ENCODE measurements around the gene LRBA. TPM values are rescaled to one million over a fixed set of nuclear protein-coding genes. Genes with fewer than 3 reads are reported as not detected.

Gene LRBA
- total and polyA plus RNA-seq, 2 of the 4 experiments (the other 2 are of a cell fraction), result 10.2 to 51.6 TPM

DNA sequence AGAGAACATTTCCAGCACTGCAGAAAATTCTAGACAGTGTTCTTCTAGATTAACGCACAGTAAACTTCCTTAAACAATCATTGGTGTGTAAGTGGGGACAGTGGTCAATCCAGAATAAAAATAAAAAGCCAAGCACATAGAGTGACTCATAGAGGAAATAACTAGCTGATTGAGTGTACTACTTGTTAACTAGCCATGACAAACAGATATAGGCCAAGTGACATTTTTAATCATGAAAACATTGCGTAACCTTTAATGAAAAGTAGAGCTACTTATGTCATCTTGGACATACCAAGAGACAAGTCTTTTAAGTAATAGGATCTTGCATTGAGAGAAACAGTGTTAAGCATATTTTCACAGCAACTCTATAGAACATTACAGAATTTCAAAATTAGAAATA lies 667.0 kb downstream of the LRBA start:
- no peak overlapping the region for H3K23ac ChIP-seq (ENCODE audit: low read depth, low read length)
- H3K18ac ChIP-seq (ENCODE audit: low read depth, low read length), result no peak overlapping the region
- H3K9ac ChIP-seq (ENCODE audit: low read depth, low read length), result no peak overlapping the region
- H4K91ac ChIP-seq (ENCODE audit: insufficient read depth, low read depth, low read length), result no peak overlapping the region
- H3K9me3 ChIP-seq (ENCODE audit: control insufficient read depth, insufficient read depth, low read length), result no peaks in the 10 kb centered on the region
- no peak overlapping the region for H3K4ac ChIP-seq (ENCODE audit: low read depth, low read length)
- POLR2A ChIA-PET (ENCODE audit: unreplicated experiment), result no interaction called here
- H3K56ac ChIP-seq (ENCODE audit: extremely low read depth, insufficient read depth, low read length), result no peak overlapping the region
- H3K27me3 ChIP-seq (ENCODE audit: control insufficient read depth, insufficient read depth, low read length), result no peaks in the 10 kb centered on the region
- no CpG with 5 or more reads among the region's 2 CpGs for whole genome bisulfite sequencing, 2 experiments (ENCODE audit: extremely low coverage in 2 of 2, insufficient read length in 1 of 2)
- TF ChIP-seq RAD21 (IDR thresholded peaks at IDR 0.05; ENCODE audit: low read length) (no peak), FOS (IDR thresholded peaks at IDR 0.05; ENCODE audit: low read depth, low read length) (no peak), CEBPB (IDR thresholded peaks at IDR 0.05; ENCODE audit: low read depth, low read length) (peak; percentile 98)
- TF ChIP-seq, protein P1, sequence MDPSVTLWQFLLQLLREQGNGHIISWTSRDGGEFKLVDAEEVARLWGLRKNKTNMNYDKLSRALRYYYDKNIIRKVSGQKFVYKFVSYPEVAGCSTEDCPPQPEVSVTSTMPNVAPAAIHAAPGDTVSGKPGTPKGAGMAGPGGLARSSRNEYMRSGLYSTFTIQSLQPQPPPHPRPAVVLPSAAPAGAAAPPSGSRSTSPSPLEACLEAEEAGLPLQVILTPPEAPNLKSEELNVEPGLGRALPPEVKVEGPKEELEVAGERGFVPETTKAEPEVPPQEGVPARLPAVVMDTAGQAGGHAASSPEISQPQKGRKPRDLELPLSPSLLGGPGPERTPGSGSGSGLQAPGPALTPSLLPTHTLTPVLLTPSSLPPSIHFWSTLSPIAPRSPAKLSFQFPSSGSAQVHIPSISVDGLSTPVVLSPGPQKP (IDR thresholded peaks at IDR 0.05; ENCODE audit: borderline replicate concordance, low read depth, low read length), result no peak
- TF ChIP-seq, protein P2, sequence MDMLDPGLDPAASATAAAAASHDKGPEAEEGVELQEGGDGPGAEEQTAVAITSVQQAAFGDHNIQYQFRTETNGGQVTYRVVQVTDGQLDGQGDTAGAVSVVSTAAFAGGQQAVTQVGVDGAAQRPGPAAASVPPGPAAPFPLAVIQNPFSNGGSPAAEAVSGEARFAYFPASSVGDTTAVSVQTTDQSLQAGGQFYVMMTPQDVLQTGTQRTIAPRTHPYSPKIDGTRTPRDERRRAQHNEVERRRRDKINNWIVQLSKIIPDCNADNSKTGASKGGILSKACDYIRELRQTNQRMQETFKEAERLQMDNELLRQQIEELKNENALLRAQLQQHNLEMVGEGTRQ (IDR thresholded peaks at IDR 0.05; ENCODE audit: low read depth, low read length), result no peak
- no peak overlapping the region for H4K8ac ChIP-seq (ENCODE audit: low read depth in 2 of 2, low read length in 2 of 2)
- no peak overlapping the region for H2AK5ac ChIP-seq (ENCODE audit: low read depth, low read length)
- no peak overlapping the region for H2BK15ac ChIP-seq (ENCODE audit: low read depth, low read length)
- dilution Hi-C loops (cut with HindIII; ENCODE audit: low sequenced_read_pairs, unreplicated experiment) (no loop called here), in situ Hi-C loops (cut with MboI; ENCODE audit: low sequenced_read_pairs) (no loop called here), intact Hi-C loops (cut with micrococcal nuclease) (no loop called here)
- no peaks in the 10 kb centered on the region for H3K9me1 ChIP-seq (ENCODE audit: insufficient read depth, low read length)
- H3K14ac ChIP-seq (replicated peaks; ENCODE audit: low read depth, low read length), result no peak overlapping the region
- no peaks in the 10 kb centered on the region for H3K36me3 ChIP-seq (ENCODE audit: control insufficient read depth, insufficient read depth, low read length)
- CTCF ChIA-PET, result interaction anchor here (0.6 kb wide), 1 partner anchor 194 kb away, joined by 3 read pairs; no protein-coding TSS in a partner anchor
- no peak overlapping the region for H4K5ac ChIP-seq (ENCODE audit: low read depth, low read length)
- no peak overlapping the region for H2AK9ac ChIP-seq (replicated peaks; ENCODE audit: low read depth, low read length, poor library complexity)
- H3K4me1 ChIP-seq (ENCODE audit: control insufficient read depth, insufficient read depth, low read length), result peaks cover under 1% of the 10 kb centered on the region; the same call in 1 of the 2 replicates
- H2BK5ac ChIP-seq (ENCODE audit: low read depth, low read length, poor library complexity, severe bottlenecking), result no peak overlapping the region
- H2AFZ ChIP-seq (replicated peaks; ENCODE audit: low read length, poor library complexity), result no peak overlapping the region
- no peak overlapping the region for H3K4me3 ChIP-seq (ENCODE audit: insufficient read depth, low read depth, low read length)
- no peaks in the 10 kb centered on the region for H4K20me1 ChIP-seq (ENCODE audit: insufficient read depth, low read length)
- no TSS peak for BruUV-seq (replicated peaks)
- ATAC-seq (ENCODE audit: low read depth) (peak; percentile 40; the same call in 1 of the 2 replicates), DNase-seq (peak; percentile 65)
- H2BK20ac ChIP-seq (ENCODE audit: low read depth, low read length), result no peak overlapping the region
- no peaks in the 10 kb centered on the region for H3K79me1 ChIP-seq (ENCODE audit: low read depth in 1 of 2, low read length in 2 of 2)
- no peak overlapping the region for H3K27ac ChIP-seq (ENCODE audit: insufficient read depth, low read length)
- H3K4me2 ChIP-seq (ENCODE audit: low read depth, low read length), result no peak overlapping the region
- H2BK120ac ChIP-seq (ENCODE audit: low read depth, low read length), result no peak overlapping the region
